HepG2 (cell line): ENCODE data around the gene HDAC10. TPM values are rescaled to one million over a fixed set of nuclear protein-coding genes. Genes with fewer than 3 reads are reported as not detected.

Experiments
- ATRX ChIP-seq: sonication (generic); formaldehyde crosslinking; IDR thresholded peaks from 2 replicates; pipeline ENCODE4 v1.4.0; 2020; ENCODE audit warnings: missing genetic modification reagents, borderline replicate concordance
- CREBL2 ChIP-seq: sonication (generic); formaldehyde crosslinking; IDR thresholded peaks from 2 replicates; pipeline ENCODE4 v1.8.1; 2023; ENCODE audit warnings: missing genetic modification reagents, mild to moderate bottlenecking, borderline replicate concordance
- DMTF1 ChIP-seq: sonication (generic); formaldehyde crosslinking; IDR thresholded peaks from 2 replicates; pipeline ENCODE4 v1.4.0; 2020; ENCODE audit warnings: mild to moderate bottlenecking, missing genetic modification reagents
- DNMT1 ChIP-seq: sonication (generic); formaldehyde crosslinking; IDR thresholded peaks from 2 replicates; pipeline ENCODE4 v1.5.1; 2020; ENCODE audit warnings: mild to moderate bottlenecking, missing genetic modification reagents
- DPF2 ChIP-seq: sonication (generic); formaldehyde crosslinking; IDR thresholded peaks from 2 replicates; pipeline ENCODE4 v1.4.0; 2020; ENCODE audit warnings: mild to moderate bottlenecking, low read depth, missing genetic modification reagents, borderline replicate concordance
- PRDM15 ChIP-seq: sonication (generic); formaldehyde crosslinking; IDR thresholded peaks from 2 replicates; pipeline ENCODE4 v1.4.0; 2020; ENCODE audit warnings: missing genetic modification reagents
- SAFB2 ChIP-seq: sonication (generic); formaldehyde crosslinking; IDR thresholded peaks from 2 replicates; pipeline ENCODE4 v1.5.1; 2020; ENCODE audit warnings: missing genetic modification reagents, low read depth, mild to moderate bottlenecking, borderline replicate concordance
- SIN3A ChIP-seq: IDR thresholded peaks from 2 replicates; pipeline ENCODE4 v1.6.1; 2011; ENCODE audit warnings: low read depth, mild to moderate bottlenecking, control low read depth, low read length, borderline replicate concordance
- SP140L ChIP-seq: sonication (generic); formaldehyde crosslinking; IDR thresholded peaks from 2 replicates; pipeline ENCODE4 v1.4.0; 2020; ENCODE audit warnings: missing genetic modification reagents, borderline replicate concordance
- ZFP36L2 ChIP-seq: sonication (generic); formaldehyde crosslinking; IDR thresholded peaks from 2 replicates; pipeline ENCODE4 v1.4.0; 2020; ENCODE audit warnings: missing genetic modification reagents
- ZNF33B ChIP-seq: sonication (generic); formaldehyde crosslinking; IDR thresholded peaks from 2 replicates; pipeline ENCODE4 v1.5.1; 2020; ENCODE audit warnings: mild to moderate bottlenecking, missing genetic modification reagents
- ZNF510 ChIP-seq: sonication (generic); formaldehyde crosslinking; IDR thresholded peaks from 2 replicates; pipeline ENCODE4 v1.4.0; 2020; ENCODE audit warnings: low read depth, mild to moderate bottlenecking, missing genetic modification reagents
- ZNF597 ChIP-seq: sonication (generic); formaldehyde crosslinking; IDR thresholded peaks from 2 replicates; pipeline ENCODE4 v1.5.0; 2020; ENCODE audit warnings: missing genetic modification reagents
- ZNF605 ChIP-seq: sonication (generic); formaldehyde crosslinking; IDR thresholded peaks from 2 replicates; pipeline ENCODE4 v1.8.0; 2022; ENCODE audit warnings: mild to moderate bottlenecking, missing genetic modification reagents
- ZNF660 ChIP-seq: sonication (generic); formaldehyde crosslinking; IDR thresholded peaks from 2 replicates; pipeline ENCODE4 v1.5.1; 2020; ENCODE audit warnings: mild to moderate bottlenecking, low read depth, missing genetic modification reagents, borderline replicate concordance
- polyA plus RNA-seq, 8 experiments: library from polyadenylated mRNA; depleted of rRNA in 3 of 8; stranded (reverse) in 7 of 8; unstranded in 1 of 8; fragments of >200 nt; fragmentation: Illumina TruSeq in 4 of 8; extraction: Trizol in 4 of 8; gene quantifications; 2 replicates each; pipeline versions ENCODE4 v1.2.1 to v1.2.3, GENCODE V29; 2011 to 2016; ENCODE audit warnings: low read depth in 4 of 8, missing spikeins in 1 of 8, mixed read lengths in 1 of 8; ENCODE audit not compliant: insufficient read depth in 1 of 8
- total RNA-seq, 5 experiments: library from RNA; depleted of rRNA; stranded (reverse); fragments of >200 nt; fragmentation: Illumina TruSeq; extraction: Trizol; gene quantifications; 2 replicates each; pipeline ENCODE4 v1.2.3, GENCODE V29; 2016; ENCODE audit warnings: low read depth in 1 of 5
- TF ChIP-seq, protein P1 (sequence below): fragments of 450-650 bp; IDR thresholded peaks from 2 replicates; pipeline ENCODE4 v1.6.1; 2016

HDAC10 gene
- total and polyA plus RNA-seq, 2 of the 13 experiments (the other 11 are each of a cell fraction or from before 2014, with no cell fraction given), result 13.9 to 14.9 TPM

GRCh38 chr22:50270666-50271394, 19.8 kb upstream of the HDAC10 start (continued):
- TF ChIP-seq ZFP36L2 (CRISPR knock-in tag), result 0 out of 2 replicates have a peak, but pooled peaks have one; percentile 77
- TF ChIP-seq PRDM15, result peak; percentile 64; the same call in 1 of the 2 replicates
- TF ChIP-seq SP140L, result 0 out of 2 replicates have a peak, but pooled peaks have one; percentile 40
- TF ChIP-seq DNMT1 (CRISPR knock-in tag), result no peak
- peak; percentile 56; the same call in 1 of the 2 replicates for TF ChIP-seq ZNF605 (CRISPR knock-in tag)
- TF ChIP-seq CREBL2 (CRISPR knock-in tag), result no peak
- no peak for TF ChIP-seq ZNF597 (CRISPR knock-in tag)
- TF ChIP-seq ZNF33B (CRISPR knock-in tag), result peak; percentile 45; the same call in 1 of the 2 replicates
- no peak for TF ChIP-seq DPF2
- TF ChIP-seq SIN3A, result peak; percentile 89; the same call in 1 of the 2 replicates
- no peak for TF ChIP-seq SAFB2 (CRISPR knock-in tag)
- no peak for TF ChIP-seq ATRX (CRISPR knock-in tag)
- TF ChIP-seq DMTF1 (CRISPR knock-in tag), result no peak
- TF ChIP-seq, protein P1, sequence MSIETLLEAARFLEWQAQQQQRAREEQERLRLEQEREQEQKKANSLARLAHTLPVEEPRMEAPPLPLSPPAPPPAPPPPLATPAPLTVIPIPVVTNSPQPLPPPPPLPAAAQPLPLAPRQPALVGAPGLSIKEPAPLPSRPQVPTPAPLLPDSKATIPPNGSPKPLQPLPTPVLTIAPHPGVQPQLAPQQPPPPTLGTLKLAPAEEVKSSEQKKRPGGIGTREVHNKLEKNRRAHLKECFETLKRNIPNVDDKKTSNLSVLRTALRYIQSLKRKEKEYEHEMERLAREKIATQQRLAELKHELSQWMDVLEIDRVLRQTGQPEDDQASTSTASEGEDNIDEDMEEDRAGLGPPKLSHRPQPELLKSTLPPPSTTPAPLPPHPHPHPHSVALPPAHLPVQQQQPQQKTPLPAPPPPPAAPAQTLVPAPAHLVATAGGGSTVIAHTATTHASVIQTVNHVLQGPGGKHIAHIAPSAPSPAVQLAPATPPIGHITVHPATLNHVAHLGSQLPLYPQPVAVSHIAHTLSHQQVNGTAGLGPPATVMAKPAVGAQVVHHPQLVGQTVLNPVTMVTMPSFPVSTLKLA, result no peak
- TF ChIP-seq ZNF510, result peak; percentile 84; the same call in 1 of the 2 replicates
- TF ChIP-seq ZNF660 (CRISPR knock-in tag), result no peak
